ENCODE data around the gene MLLT1. TPM values are rescaled to one million over a fixed set of nuclear protein-coding genes. Genes with fewer than 3 reads are reported as not detected.

Gene MLLT1, protein sequence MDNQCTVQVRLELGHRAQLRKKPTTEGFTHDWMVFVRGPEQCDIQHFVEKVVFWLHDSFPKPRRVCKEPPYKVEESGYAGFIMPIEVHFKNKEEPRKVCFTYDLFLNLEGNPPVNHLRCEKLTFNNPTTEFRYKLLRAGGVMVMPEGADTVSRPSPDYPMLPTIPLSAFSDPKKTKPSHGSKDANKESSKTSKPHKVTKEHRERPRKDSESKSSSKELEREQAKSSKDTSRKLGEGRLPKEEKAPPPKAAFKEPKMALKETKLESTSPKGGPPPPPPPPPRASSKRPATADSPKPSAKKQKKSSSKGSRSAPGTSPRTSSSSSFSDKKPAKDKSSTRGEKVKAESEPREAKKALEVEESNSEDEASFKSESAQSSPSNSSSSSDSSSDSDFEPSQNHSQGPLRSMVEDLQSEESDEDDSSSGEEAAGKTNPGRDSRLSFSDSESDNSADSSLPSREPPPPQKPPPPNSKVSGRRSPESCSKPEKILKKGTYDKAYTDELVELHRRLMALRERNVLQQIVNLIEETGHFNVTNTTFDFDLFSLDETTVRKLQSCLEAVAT
- total RNA-seq (ENCODE audit: unreplicated experiment): 59.2 TPM
- long read RNA-seq, partial matches to known transcripts: 0 of 19 reads
- long read RNA-seq, other reads (novel, unspliced or antisense): 19 of 19 reads

DNA sequence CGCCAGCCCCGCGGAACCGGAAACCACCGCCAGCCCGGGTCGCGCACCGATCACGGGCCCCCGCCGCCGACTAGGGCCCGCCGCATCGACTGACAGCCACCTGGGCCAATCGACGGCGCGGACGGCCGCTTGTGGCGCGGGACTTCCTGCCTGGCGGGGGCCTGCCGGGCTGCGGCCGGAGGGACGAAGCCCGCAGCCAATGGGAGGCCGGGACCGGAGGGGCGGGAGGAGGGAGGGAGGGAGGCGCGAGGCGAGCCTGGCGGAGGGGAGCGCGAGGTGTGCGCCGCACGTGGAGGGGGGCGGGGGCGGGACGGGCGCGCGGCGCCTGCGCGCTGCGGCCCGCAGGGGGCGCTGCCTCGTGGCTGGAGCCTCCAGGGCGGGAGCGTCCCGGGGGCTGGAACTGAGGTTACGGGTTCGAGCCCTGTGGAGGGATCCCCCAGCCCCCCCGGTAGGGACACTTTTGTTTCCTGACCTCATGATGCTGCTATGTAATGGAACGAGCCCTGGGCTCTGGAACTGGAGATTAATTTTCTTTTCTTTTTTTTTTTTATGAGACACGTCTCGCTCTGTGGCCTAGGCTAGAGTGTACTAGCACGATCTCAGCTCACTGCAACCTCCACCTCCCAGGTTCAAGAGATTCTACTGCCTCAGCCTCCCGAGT is at the start of gene MLLT1:
MLLT1 (minus strand) TSS at position 45 of the 661 bp plus-strand sequence. CDS start 191 bp downstream, outside the sequence.
- peak within 1 kb of the TSS; percentile 96 for H3K4me3 Mint-ChIP-seq (ENCODE audit: unreplicated experiment)
- peaks cover 29% of the 10 kb centered on the region for H3K4me1 Mint-ChIP-seq (ENCODE audit: unreplicated experiment)
- peaks cover 13% of the 10 kb centered on the region for H3K27me3 Mint-ChIP-seq (ENCODE audit: unreplicated experiment)
- peaks cover 8% of the 10 kb centered on the region for H3K36me3 Mint-ChIP-seq (ENCODE audit: low read depth, unreplicated experiment)
- no peaks in the 10 kb centered on the region for H3K9me3 Mint-ChIP-seq (ENCODE audit: unreplicated experiment)
- DNase-seq (ENCODE audit: low spot score): peak; percentile 96
- peak within 1 kb of the TSS; percentile 58 for H3K27ac Mint-ChIP-seq (ENCODE audit: unreplicated experiment)
- TF ChIP-seq, protein P1, sequence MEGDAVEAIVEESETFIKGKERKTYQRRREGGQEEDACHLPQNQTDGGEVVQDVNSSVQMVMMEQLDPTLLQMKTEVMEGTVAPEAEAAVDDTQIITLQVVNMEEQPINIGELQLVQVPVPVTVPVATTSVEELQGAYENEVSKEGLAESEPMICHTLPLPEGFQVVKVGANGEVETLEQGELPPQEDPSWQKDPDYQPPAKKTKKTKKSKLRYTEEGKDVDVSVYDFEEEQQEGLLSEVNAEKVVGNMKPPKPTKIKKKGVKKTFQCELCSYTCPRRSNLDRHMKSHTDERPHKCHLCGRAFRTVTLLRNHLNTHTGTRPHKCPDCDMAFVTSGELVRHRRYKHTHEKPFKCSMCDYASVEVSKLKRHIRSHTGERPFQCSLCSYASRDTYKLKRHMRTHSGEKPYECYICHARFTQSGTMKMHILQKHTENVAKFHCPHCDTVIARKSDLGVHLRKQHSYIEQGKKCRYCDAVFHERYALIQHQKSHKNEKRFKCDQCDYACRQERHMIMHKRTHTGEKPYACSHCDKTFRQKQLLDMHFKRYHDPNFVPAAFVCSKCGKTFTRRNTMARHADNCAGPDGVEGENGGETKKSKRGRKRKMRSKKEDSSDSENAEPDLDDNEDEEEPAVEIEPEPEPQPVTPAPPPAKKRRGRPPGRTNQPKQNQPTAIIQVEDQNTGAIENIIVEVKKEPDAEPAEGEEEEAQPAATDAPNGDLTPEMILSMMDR (IDR thresholded peaks at IDR 0.05; ENCODE audit: unreplicated experiment): peak; percentile 91

DNA sequence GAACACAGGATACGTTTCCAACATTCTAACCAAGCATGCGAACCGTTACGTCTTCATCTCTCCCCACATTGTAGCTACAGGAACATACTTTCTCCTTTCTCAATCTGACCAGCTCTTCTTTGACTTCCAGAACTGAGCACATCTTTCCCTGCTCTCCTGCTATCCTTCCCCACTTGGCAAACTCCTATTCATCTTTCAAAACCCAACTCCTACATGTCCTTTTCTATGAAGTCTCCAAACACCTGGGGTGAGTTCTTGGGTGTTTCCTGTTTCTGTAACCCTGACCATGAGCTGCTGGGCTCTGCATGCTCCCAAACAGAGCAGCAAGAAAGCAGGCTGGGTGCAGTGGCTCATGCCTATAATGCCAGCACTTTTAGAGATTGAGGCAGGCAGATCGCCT is 47.0 kb upstream of the MLLT1 start:
- Mint-ChIP-seq H3K27me3 (ENCODE audit: unreplicated experiment) (peaks cover 11% of the 10 kb centered on the region), H3K9me3 (ENCODE audit: unreplicated experiment) (peaks cover 16% of the 10 kb centered on the region), H3K4me3 (ENCODE audit: unreplicated experiment) (no peak overlapping the region), H3K36me3 (ENCODE audit: low read depth, unreplicated experiment) (peaks cover 8% of the 10 kb centered on the region), H3K27ac (ENCODE audit: unreplicated experiment) (no peak overlapping the region), H3K4me1 (ENCODE audit: unreplicated experiment) (no peaks in the 10 kb centered on the region)
- no peak for DNase-seq (ENCODE audit: low spot score)
- TF ChIP-seq, protein P1 (IDR thresholded peaks at IDR 0.05; ENCODE audit: unreplicated experiment): no peak

DNA sequence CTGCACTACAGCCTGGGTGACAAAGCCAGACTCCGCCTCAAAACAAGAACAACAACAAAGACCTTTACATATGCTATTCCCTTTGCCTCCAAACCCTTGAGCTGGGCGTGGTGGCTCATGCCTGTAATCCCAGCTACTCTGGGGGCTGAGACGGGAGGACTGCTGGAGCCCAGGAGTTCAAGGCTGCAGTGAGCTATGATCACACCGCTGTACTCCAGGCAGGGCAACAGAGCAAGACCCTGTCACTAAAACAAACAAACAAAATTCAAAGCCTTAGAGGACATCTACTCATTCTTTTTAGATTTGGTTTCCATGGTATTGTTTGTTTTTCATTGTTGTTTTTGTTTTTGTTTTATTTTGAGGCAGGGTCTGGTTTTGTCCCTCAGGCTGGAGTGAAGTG is 45.8 kb upstream of the MLLT1 start:
- Mint-ChIP-seq H3K27ac (ENCODE audit: unreplicated experiment) (no peak overlapping the region), H3K27me3 (ENCODE audit: unreplicated experiment) (peaks cover 11% of the 10 kb centered on the region), H3K9me3 (ENCODE audit: unreplicated experiment) (peaks cover 16% of the 10 kb centered on the region), H3K4me3 (ENCODE audit: unreplicated experiment) (no peak overlapping the region), H3K36me3 (ENCODE audit: low read depth, unreplicated experiment) (peaks cover 8% of the 10 kb centered on the region), H3K4me1 (ENCODE audit: unreplicated experiment) (no peaks in the 10 kb centered on the region)
- DNase-seq (ENCODE audit: low spot score): no peak
- TF ChIP-seq, protein P1 (IDR thresholded peaks at IDR 0.05; ENCODE audit: unreplicated experiment): no peak

DNA sequence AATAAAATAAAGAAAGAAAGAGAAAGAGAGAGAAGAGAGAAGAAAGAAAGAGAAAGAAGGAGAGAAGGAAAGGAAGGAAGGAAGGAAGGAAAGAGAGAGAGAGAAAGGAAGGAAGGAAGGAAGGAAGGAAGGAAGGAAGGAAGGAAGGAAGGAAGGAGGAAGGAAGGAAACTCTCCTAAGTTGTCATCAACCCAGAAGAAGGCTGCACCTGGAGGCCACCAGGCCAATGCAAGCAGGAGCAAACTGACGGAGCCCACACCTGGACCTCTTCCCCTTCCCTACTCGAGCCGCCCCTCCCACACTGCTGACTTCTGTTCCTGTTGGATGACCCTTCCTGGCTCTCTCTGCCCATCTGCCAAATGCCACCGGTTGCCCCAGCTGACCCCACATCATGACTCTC is 45.0 kb upstream of the MLLT1 start:
- Mint-ChIP-seq H3K4me3 (ENCODE audit: unreplicated experiment) (no peak overlapping the region), H3K4me1 (ENCODE audit: unreplicated experiment) (no peaks in the 10 kb centered on the region), H3K9me3 (ENCODE audit: unreplicated experiment) (peaks cover 16% of the 10 kb centered on the region), H3K36me3 (ENCODE audit: low read depth, unreplicated experiment) (peaks cover 8% of the 10 kb centered on the region), H3K27me3 (ENCODE audit: unreplicated experiment) (peaks cover 11% of the 10 kb centered on the region), H3K27ac (ENCODE audit: unreplicated experiment) (no peak overlapping the region)
- TF ChIP-seq, protein P1 (IDR thresholded peaks at IDR 0.05; ENCODE audit: unreplicated experiment): no peak
- no peak for DNase-seq (ENCODE audit: low spot score)
